Measurements from ENCODE around the gene IQCN. TPM values are rescaled to one million over a fixed set of nuclear protein-coding genes. Genes with fewer than 3 reads are reported as not detected.

The IQCN gene
- total and polyA plus RNA-seq, 4 donors, result 0.19 to 2.4 (median 0.53) TPM

GRCh38 chr19:18308948-18309325 is 34.7 kb upstream of the IQCN start:
- H3K36me3 ChIP-seq (ENCODE audit: control insufficient read depth in 4 of 4, insufficient read depth in 3 of 4, low read depth in 1 of 4, low read length in 3 of 4), result peaks cover 0 to 3% (median under 1%) of the 10 kb centered on the region in 4 donors
- no peak overlapping the region for H3K4me3 ChIP-seq (ENCODE audit: low read depth in 1 of 3, low read length in 3 of 3)
- no peak overlapping the region for H3K27ac ChIP-seq (ENCODE audit: low read depth in 1 of 2, low read length in 2 of 2)
- no peak for DNase-seq (ENCODE audit: low spot score)
- 93% methylated on average over 7 of the region's 7 CpGs for WGBS
- TF ChIP-seq GABPA (IDR thresholded peaks at IDR 0.05 in 1 of 2, conservative IDR thresholded peaks at IDR 0.05 in 1 of 2) (no peak), NR2F2 (IDR thresholded peaks at IDR 0.05) (no peak), REST (IDR thresholded peaks at IDR 0.05) (no peak), CTCF (IDR thresholded peaks at IDR 0.05; ENCODE audit: low read depth, low read length, missing input control) (no peak), HNF4G (IDR thresholded peaks at IDR 0.05) (no peak), TAF1 (conservative IDR thresholded peaks at IDR 0.05) (no peak), SP1 (IDR thresholded peaks at IDR 0.05) (no peak), FOXA2 (IDR thresholded peaks at IDR 0.05) (no peak), YY1 (IDR thresholded peaks at IDR 0.05) (no peak), JUND (IDR thresholded peaks at IDR 0.05) (no peak), RXRA (IDR thresholded peaks at IDR 0.05) (no peak), RAD21 (IDR thresholded peaks at IDR 0.05) (no peak)
- TF ChIP-seq, protein P1, sequence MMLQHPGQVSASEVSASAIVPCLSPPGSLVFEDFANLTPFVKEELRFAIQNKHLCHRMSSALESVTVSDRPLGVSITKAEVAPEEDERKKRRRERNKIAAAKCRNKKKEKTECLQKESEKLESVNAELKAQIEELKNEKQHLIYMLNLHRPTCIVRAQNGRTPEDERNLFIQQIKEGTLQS (IDR thresholded peaks at IDR 0.05), result no peak
- no peak overlapping the region for H3K9ac ChIP-seq (ENCODE audit: low read depth in 1 of 2, low read length in 2 of 2)
- no peaks in the 10 kb centered on the region for H3K27me3 ChIP-seq (ENCODE audit: control insufficient read depth in 4 of 4, insufficient read depth in 4 of 4, low read length in 3 of 4)
- H3K9me3 ChIP-seq (ENCODE audit: control insufficient read depth in 4 of 4, low read length in 3 of 4), result no peaks in the 10 kb centered on the region
- peaks cover 6 to 35% (median 20%) of the 10 kb centered on the region in 4 donors for H3K4me1 ChIP-seq (ENCODE audit: control insufficient read depth in 4 of 4, insufficient read depth in 4 of 4, low read length in 3 of 4)

DNA sequence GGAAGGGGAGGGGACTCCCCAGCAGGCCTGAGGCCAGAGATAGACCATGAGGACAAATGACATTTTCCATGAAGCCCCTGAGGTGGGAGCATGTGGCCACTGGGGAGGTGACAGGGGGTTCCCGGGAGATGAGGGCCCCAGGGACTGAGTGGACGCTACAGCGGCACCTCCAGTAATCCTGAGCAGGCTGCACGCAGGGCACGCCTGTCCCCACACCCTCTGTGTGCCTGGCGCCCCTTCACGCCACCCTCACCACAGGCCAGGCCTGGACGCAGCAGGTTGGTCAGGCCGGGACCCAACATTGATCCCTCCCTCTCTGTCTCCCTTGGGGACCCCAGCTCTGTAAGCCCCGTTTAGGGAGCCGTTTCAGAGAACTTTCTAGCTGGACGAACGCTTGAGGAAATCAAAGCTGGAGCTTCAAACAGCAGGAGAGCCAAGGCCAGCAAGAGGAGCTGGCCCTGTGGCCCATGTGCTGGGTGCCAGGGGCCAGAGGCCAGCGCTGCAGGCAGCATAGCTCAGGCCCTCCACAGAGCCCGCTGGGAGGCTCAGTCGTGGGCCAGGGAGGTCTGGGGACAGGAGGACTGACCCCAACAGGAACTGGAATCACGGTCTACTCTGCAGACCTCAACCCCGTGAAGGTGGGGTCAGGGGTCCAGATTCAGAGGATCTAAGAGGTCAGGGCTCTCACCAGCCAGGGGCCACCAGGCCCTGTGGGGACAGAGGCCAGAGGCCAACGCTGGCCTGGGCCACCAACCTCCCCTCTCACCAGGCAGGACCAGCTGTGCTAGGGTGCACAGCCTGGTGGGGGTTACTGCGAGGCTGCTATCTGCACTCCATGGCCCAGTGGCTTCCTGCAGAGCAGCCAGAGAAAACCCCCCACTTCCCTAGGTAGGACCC is 34.0 kb upstream of the IQCN start:
- Histone ChIP-seq H3K9ac (ENCODE audit: low read depth in 1 of 2, low read length in 2 of 2) (peak overlapping the region in 1 of 2 donors; percentile 2), H3K36me3 (ENCODE audit: control insufficient read depth in 4 of 4, insufficient read depth in 3 of 4, low read depth in 1 of 4, low read length in 3 of 4) (peaks cover 0 to 3% (median under 1%) of the 10 kb centered on the region in 4 donors), H3K27ac (ENCODE audit: low read depth in 1 of 2, low read length in 2 of 2) (peak overlapping the region in 1 of 2 donors; percentile 29), H3K9me3 (ENCODE audit: control insufficient read depth in 4 of 4, low read length in 3 of 4) (no peaks in the 10 kb centered on the region), H3K27me3 (ENCODE audit: control insufficient read depth in 4 of 4, insufficient read depth in 4 of 4, low read length in 3 of 4) (no peaks in the 10 kb centered on the region), H3K4me3 (ENCODE audit: low read depth in 1 of 3, low read length in 3 of 3) (no peak overlapping the region), H3K4me1 (ENCODE audit: control insufficient read depth in 4 of 4, insufficient read depth in 4 of 4, low read length in 3 of 4) (peaks cover 6 to 40% (median 22%) of the 10 kb centered on the region in 4 donors)
- DNase-seq (ENCODE audit: low spot score), result no peak
- WGBS, result 58% methylated on average over 20 of the region's 20 CpGs
- TF ChIP-seq NR2F2 (IDR thresholded peaks at IDR 0.05) (peak; percentile 39), RXRA (IDR thresholded peaks at IDR 0.05) (peak in 1 of 2 donors; percentile 20), YY1 (IDR thresholded peaks at IDR 0.05) (no peak)
